OCI-LY3 (cell line): ENCODE results near the gene TRABD2A.
"Not testable (repeated sequence)": the region's sequence is repeated elsewhere in the genome, so short reads cannot be mapped to it uniquely, and the experiment has no call there.

Experiments used
- H2AFZ ChIP-seq: fragments of 200-600, 300-600 bp; shearing (Covaris generic); 2 replicates; pipeline ENCODE4 v1.6.0; 2014; ENCODE audit warnings: antibody characterized with exemption, low read depth, low read length
- H3K27ac ChIP-seq: fragments of 200-600, 300-600 bp; sonication (generic); 2 replicates; pipeline ENCODE4 v1.5.1; 2014; ENCODE audit warnings: mild to moderate bottlenecking, low read length, moderate library complexity, mixed read lengths
- H3K27me3 ChIP-seq: fragments of 200-600, 300-600 bp; sonication (generic); 2 replicates; pipeline ENCODE4 v1.6.1; 2014; ENCODE audit warnings: low read depth, low read length, mixed read lengths
- H3K36me3 ChIP-seq: fragments of 200-600, 300-600 bp; sonication (generic); replicated peaks from 2 replicates; pipeline ENCODE3; 2014; ENCODE audit warnings: low read depth, low read length, mixed read lengths
- H3K4me1 ChIP-seq: fragments of 300-600, 200-600 bp; sonication (generic); 2 replicates; pipeline ENCODE4 v1.6.1; 2014; ENCODE audit warnings: low read length, mixed read lengths
- H3K4me2 ChIP-seq: fragments of 200-600, 300-600 bp; sonication (generic); 2 replicates; pipeline ENCODE4 v1.6.1; 2014; ENCODE audit warnings: low read length, mixed read lengths
- H3K4me3 ChIP-seq: fragments of 300-600, 200-600 bp; sonication (generic); 2 replicates; pipeline ENCODE4 v1.5.1; 2014; ENCODE audit warnings: antibody characterized with exemption, mild to moderate bottlenecking, low read length, moderate library complexity
- H3K79me2 ChIP-seq: fragments of 300-600, 200-600 bp; shearing (Covaris generic); 2 replicates; pipeline ENCODE4 v1.6.1; 2014; ENCODE audit warnings: mild to moderate bottlenecking, low read length, mixed read lengths
- H3K9ac ChIP-seq: fragments of 300-600, 200-600 bp; shearing (Covaris generic); 2 replicates; pipeline ENCODE4 v1.6.0; 2014; ENCODE audit warnings: mild to moderate bottlenecking, low read length, moderate library complexity
- H3K9me3 ChIP-seq: fragments of 200-600, 300-600 bp; shearing (Covaris generic); 2 replicates; pipeline ENCODE4 v1.6.1; 2014; ENCODE audit warnings: low read length, mixed read lengths; ENCODE audit not compliant: insufficient read depth
- H4K20me1 ChIP-seq: fragments of 200-600, 300-600 bp; sonication (generic); 2 replicates; pipeline ENCODE4 v1.6.1; 2016; ENCODE audit warnings: low read length, mixed read lengths; ENCODE audit not compliant: insufficient read depth
- CTCF ChIP-seq: fragments of 200-600, 300-600 bp; sonication (generic); IDR thresholded peaks from 2 replicates; pipeline ENCODE4 v1.5.1; 2014; ENCODE audit warnings: antibody characterized with exemption, low read length, low read depth
- EZH2phosphoT487 ChIP-seq: fragments of 200-600 bp; shearing (Covaris generic); IDR thresholded peaks from 2 replicates; pipeline ENCODE4 v1.6.1; 2018; ENCODE audit warnings: antibody characterized with exemption, mixed run types, low read depth

Gene TRABD2A

GRCh38 chr2:84878896-84879583 is 1.8 kb downstream of the TRABD2A start:
- Histone ChIP-seq H3K4me2 (peak overlapping the region; percentile 90), H4K20me1 (peaks cover 4% of the 10 kb centered on the region; the same call in 1 of the 2 replicates), H3K27me3 (no peaks in the 10 kb centered on the region), H3K27ac (no peak overlapping the region), H3K9ac (0 out of 2 replicates have a peak overlapping the region, but pooled peaks have one; percentile 10), H3K4me1 (peaks cover 16% of the 10 kb centered on the region), H3K4me3 (peak overlapping the region; percentile 86), H3K9me3 (no peaks in the 10 kb centered on the region), H3K79me2 (peaks cover 7% of the 10 kb centered on the region; the same call in 1 of the 2 replicates), H2AFZ (no peak overlapping the region), H3K36me3 (peaks cover 5% of the 10 kb centered on the region)
- TF ChIP-seq CTCF (no peak), EZH2phosphoT487 (no peak)

- Histone ChIP-seq H3K4me1 (peaks cover 16% of the 10 kb centered on the region), H3K9me3 (no peaks in the 10 kb centered on the region), H3K36me3 (peaks cover 5% of the 10 kb centered on the region), H3K4me2 (no peak overlapping the region), H3K9ac (no peak overlapping the region), H3K27ac (no peak overlapping the region), H3K79me2 (peaks cover 7% of the 10 kb centered on the region; the same call in 1 of the 2 replicates), H2AFZ (no peak overlapping the region), H3K27me3 (no peaks in the 10 kb centered on the region), H4K20me1 (peaks cover 4% of the 10 kb centered on the region; the same call in 1 of the 2 replicates), H3K4me3 (no peak overlapping the region)
- no peak for TF ChIP-seq EZH2phosphoT487
- TF ChIP-seq CTCF = no peak
These were observed 2.4 kb downstream of the TRABD2A start for GRCh38 chr2:84878459-84878858.

- Histone ChIP-seq H3K27me3 (no peaks in the 10 kb centered on the region), H3K4me3 (no peak overlapping the region), H3K9me3 (no peaks in the 10 kb centered on the region), H3K9ac (no peak overlapping the region), H3K4me1 (peaks cover 10% of the 10 kb centered on the region), H3K36me3 (peaks cover 5% of the 10 kb centered on the region), H3K27ac (no peak overlapping the region), H4K20me1 (peaks cover 4% of the 10 kb centered on the region; the same call in 1 of the 2 replicates), H2AFZ (no peak overlapping the region), H3K4me2 (no peak overlapping the region), H3K79me2 (peaks cover 7% of the 10 kb centered on the region; the same call in 1 of the 2 replicates)
- TF ChIP-seq CTCF (no peak), EZH2phosphoT487 (no peak)
These were observed 4.5 kb downstream of the TRABD2A start for GRCh38 chr2:84876369-84876768.

GRCh38 chr2:84875619-84876018 is 5.3 kb downstream of the TRABD2A start:
- not testable (repeated sequence) for H3K4me2 ChIP-seq, H3K27ac ChIP-seq, H3K4me3 ChIP-seq, H3K36me3 ChIP-seq, H2AFZ ChIP-seq, H3K79me2 ChIP-seq, H3K9ac ChIP-seq, H4K20me1 ChIP-seq, H3K9me3 ChIP-seq, H3K27me3 ChIP-seq
- H3K4me1 ChIP-seq = peaks cover 10% of the 10 kb centered on the region
